Activated CD4-positive, alpha-beta T cell treated with anti-CD3 and anti-CD28 coated beads, Interleukin-10, Interleukin-2, amounts not matched to agents 100 ng/mL and 50 ng/mL, durations not matched to agents 16 hours and 8 hours (primary cell): ENCODE data around the gene ENTREP3.
"Not testable (repeated sequence)": the region's sequence is repeated elsewhere in the genome, so short reads cannot be mapped to it uniquely, and the experiment has no call there.

ENCODE experiments used
- DNase-seq: peaks from one replicate; pipeline ENCODE4 v3.0.0-alpha.2; 2020

Gene ENTREP3

GRCh38 chr1:155250633-155251449, 4.4 kb downstream of the ENTREP3 start:
- DNase-seq: peak; percentile 97

DNA sequence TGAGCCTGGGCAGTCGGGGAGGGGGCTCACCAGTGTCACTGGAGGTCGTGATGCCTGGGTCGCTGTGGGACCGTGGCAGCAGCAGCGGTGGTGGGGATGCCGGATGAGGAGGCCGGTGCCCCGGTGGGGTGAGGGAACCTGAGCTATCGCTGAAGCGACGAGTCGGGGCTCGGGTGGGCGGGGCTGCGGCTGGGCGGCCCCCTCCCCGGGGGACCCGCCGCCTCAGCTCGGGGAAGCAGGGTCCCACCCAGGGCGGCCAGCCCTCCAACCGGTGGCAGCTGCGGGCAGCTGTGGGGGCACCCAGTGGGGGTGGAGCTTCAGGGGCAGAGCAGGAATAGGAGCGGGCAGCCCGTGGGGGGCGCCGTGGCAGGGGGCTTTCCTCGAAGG, 5.0 kb downstream of the ENTREP3 start:
- DNase-seq: no peak

DNA sequence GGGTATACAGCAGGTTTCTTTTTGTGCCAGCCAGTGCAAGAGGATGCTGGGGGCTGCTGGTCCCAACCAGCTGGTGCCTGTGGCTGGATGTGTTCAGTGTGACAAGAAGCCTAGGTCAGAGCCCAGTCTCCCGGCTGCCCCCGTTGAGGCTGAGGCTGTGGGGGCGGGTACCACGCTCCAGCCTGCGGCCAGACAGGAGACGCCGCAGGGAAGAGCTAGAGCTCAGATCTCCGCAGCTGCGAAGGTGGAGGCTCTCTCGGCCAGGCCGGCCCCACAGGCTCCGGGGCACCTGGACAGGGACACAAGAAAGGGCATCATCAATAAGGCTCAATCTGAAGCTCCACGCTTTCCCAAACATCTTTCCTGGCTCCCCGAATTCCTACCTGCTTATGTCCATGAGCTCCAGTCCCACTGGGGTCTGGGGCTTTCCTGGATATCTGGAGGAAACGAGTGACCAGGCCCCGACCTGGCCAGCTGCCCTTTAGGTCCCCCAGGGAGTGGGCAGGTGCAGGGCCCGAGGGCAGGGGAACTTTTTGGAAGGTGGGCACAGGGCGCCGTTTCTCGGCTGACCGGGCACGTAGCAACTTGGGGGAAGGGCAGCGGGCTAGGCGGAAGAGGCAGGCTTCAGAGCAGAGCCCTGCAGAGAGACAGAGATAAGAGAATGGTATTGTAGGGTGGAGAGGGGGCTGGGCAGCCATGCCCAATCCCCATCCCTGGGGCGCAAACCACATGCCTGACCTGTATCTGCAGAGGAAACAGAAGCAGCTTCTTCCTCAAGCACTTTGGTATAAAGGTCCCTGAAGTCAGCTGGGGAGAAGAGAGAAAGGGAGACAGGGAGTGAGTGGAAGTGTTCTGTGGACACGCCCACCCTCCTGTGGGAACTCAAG, 7.4 kb downstream of the ENTREP3 start:
- DNase-seq: no peak

GRCh38 chr1:155246796-155247195, 8.5 kb downstream of the ENTREP3 start:
- not testable (repeated sequence) for DNase-seq

GRCh38 chr1:155245163-155245524, 10.1 kb downstream of the ENTREP3 start:
- no peak for DNase-seq

- DNase-seq: peak; percentile 99
Observed at GRCh38 chr1:155244368-155245162, 10.7 kb downstream of the ENTREP3 start.

DNA sequence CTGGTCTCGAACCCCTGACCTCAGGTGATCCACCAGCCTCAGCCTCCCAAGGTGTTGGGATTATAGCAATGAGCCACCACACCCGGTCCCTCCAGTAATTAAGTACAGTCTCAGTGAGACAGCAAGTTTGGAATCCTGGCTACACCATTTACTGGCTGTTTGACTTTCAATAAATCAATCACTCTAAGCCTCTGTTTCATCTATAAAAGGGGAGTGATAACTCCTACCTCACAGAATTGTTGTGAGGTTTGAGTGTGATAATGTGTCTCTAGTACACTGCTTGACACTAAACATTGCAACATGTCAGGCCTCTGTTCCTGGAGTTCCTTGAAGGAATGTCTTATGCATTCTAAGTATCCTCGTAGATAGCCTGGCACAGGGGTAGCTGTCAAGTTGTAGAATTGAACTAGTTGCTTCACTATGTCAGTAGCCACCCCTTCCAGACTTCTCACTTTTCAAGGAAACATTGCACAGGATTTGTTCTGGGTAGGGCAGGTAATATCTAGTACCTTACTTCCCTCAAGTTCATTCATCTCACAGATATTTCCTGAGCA, 12.4 kb downstream of the ENTREP3 start:
- DNase-seq: no peak

- DNase-seq: peak; percentile 51
Observed at GRCh38 chr1:155241841-155242264, 13.4 kb downstream of the ENTREP3 start.

DNA sequence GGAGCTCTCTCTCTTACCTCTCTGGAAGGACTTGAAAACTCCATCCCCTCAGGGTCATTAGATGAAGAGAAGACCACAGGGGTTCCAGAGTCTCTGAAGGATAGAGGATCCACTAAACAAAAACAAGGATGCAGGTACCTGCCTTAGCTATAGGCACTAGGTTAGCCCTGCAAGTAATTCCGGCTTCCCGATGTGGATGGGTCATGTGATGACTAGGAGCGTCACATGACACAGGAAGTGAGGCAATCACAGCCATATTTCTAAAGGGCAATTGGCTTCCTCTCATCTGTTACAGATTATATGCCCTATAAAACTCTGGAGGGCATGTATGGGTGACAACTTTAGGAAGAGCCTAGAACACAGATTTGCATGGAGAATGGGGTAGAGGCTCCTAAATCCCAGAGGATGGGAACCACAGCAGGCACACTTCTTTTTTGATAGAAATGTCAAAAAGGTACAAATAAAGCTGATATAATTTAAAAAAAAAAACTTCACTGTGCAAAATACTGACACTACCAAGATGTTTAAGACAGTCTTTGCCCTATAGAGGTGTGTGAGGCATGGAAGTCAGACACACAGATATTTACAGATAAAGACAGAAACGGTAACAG, 14.1 kb downstream of the ENTREP3 start:
- peak; percentile 87 for DNase-seq

GRCh38 chr1:155236451-155236850, 18.8 kb downstream of the ENTREP3 start:
- no peak for DNase-seq

DNA sequence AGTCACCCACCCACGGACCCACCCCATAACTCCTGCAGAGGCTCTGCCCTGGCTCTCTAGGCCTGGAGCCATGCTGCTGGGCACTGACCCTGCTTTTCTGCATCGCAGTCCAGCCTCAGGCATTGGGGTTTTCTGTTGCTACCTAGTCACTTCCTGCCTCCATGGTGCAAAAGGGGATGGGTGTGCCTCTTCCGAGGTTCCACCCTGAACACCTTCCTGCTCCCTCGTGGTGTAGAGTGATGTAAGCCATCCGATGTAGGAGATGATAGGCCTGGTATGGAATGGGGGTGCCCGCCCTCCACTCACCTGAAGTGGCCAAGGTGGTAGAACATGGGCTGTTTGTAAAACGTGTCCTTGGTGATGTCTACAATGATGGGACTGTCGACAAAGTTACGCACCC, 19.9 kb downstream of the ENTREP3 start:
- not testable (repeated sequence) for DNase-seq

DNA sequence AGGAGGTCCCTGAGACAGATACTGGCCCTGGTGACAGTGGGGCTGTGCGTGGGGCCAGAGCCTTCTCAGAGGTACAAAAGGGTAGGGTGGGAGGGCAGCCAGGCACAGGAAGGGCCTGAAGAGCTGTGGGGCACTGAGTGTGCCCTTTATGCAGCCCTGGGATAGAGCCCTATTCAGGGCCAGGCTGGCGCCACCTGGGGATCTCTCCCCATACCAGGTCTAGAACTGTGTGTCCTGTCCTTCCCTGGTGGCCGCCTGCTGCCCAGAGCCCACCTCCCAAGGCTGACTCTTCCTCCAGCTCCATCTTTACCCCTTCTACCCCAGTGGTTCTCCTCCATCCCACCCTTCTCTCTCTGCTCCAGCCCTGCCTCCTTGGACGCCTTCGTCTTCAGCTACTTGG, 21.8 kb downstream of the ENTREP3 start:
- not testable (repeated sequence) for DNase-seq

- not testable (repeated sequence) for DNase-seq
Observed at GRCh38 chr1:155232001-155232978, 23.0 kb downstream of the ENTREP3 start.

DNA sequence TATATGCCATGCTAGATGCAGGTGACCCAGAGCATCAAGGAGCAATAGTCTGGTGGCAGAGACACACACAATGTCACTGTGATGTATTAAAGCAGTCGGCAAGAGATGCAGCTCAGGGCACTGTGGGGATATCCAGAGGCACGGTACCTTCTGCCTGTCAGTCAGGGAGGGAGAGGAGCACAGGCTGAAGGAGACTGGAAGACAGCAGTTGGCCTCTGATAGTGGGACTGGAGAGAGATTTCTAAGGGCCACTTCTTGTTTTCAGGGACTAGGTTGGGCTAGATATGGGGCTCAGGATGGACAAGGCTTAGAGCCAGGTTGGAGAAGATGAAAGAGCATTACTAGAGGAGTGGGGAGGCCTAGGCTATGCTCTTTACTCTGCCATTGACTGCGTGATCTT, 24.0 kb downstream of the ENTREP3 start:
- DNase-seq: not testable (repeated sequence)

DNA sequence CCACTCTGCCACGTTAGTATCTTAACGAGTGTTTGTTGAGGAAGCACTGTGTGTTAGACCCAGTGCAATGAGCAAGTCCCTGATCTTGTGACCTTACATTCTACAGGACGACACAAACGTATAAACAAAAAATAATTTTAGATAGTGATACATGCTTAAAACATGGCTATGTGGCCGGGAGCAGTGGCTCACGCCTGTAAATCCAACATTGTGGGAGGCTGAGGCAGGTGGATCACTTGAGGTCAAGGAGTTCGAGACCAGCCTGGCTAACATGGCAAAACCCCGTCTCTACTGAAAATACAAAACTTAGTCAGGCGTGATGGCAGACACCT, 27.2 kb downstream of the ENTREP3 start:
- DNase-seq: no peak

DNA sequence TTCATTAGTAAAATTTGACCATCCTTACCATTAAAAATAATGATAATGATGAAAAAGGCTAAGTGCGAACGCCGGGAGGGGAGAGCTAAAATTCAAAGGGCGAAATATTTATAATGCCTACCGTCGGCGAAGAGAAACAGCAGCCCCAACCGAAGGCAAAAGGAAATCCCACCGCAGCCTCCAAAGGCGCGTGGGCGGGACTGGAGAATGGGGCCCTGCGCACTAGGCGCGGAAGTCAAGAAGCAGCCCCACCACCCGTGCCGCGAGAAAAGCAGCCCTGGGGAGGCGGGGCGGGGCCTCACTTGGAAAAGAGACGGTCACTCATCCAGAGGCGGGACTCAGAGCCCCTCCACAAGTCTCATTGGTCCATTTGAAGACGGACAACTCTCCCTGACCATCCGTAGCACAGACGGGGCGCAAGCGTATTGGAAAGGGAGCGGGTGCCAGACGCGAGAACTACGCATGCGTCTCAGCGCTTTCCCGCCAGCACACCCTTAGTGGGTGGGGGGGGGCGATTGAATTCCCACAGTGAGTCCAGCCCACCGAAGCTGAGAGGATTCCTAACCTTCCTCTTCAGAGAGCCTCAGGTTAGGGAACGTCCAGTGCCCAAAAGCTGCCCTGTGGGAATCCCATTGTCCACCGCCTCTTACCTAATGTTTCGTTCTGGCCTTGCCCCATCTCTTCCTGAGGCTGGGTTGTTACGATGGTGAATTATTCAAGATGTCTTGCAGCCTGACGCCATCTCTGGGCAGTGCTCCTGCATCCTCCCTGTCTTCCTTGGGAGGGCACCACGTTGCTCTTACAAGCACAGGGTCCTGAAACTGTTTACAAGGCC, 27.8 kb downstream of the ENTREP3 start:
- peak; percentile 100 for DNase-seq

DNA sequence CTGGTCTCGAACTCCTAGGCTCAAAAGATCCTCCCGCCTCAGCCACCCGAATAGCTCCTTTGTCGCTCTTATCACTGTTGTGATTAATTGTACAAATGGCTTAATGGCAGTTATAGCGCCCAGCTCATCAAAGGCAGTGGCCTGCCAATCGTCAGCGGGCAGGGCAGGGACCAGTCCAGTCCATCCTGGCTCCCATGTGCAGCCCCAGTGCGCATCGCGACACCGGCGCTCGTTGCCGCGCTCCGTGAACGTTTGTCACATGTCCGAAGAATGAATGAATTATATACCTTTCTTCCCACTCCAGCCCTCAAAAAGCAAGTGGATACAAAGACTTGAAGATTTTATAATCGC, 28.4 kb downstream of the ENTREP3 start:
- DNase-seq: peak; percentile 65

DNA sequence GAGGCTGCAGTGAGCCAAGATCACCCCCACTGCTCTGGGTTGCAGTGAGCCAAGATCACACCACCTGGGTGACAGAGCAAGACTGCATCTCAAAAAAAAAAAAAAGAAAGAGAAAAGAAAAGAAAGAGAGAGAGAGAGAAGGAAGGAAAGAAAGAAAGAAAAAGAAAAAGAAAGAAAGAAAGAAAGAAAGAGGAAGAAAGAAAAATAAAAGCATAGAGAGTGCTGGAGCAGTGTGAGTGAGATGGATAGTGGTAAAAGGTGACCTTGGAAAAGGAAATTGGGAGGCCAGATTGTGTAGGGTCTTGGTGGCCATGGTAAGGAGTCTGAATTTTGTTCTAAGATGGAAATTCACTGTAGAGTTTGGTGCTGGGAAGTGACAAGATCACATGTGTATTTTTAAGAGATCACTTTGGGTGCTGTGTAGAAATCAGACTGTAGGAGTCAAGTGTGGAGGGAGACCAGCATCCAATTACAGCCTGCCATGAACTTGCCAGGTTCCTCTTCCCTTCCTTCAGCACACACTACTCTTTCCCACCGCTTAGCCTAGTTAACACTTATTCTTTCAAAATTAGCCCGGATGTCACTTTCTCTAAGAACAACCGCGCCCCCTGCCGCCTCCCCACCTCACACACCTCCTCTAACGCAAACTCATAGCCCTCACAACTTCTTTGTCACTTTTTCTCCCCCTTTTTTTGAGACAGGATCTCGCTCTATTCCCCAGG, 28.9 kb downstream of the ENTREP3 start:
- DNase-seq: peak; percentile 83

DNA sequence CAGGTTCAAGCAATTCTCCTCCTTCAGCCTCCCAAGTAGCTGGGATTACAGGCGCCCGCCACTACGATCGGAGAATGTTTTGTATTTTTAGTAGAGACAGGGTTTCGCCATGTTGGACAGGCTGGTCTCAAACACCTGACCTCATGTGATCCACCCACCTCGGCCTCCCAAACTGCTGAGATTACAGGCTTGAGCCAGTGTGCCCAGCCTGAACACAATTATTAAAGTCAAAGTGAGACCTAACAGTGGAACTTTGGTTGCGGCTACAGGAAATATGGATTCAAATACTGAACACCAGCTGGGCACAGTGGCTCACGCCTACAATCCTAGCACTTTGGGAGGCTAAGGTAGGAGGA, 29.9 kb downstream of the ENTREP3 start:
- not testable (repeated sequence) for DNase-seq

GRCh38 chr1:155223047-155223446, 32.2 kb downstream of the ENTREP3 start:
- DNase-seq: no peak
